Central memory CD8-positive, alpha-beta T cell (primary cell): ENCODE data around the gene GFRA1.

Experiments used
- ATAC-seq: fragments of 150-1000 bp; cut with Tn5 transposase; replicated peaks from 2 replicates; pipeline ENCODE4 v1.10.0; 2022; ENCODE audit warnings: mild to moderate bottlenecking, moderate FRiP score, moderate number of reproducible peaks; ENCODE audit not compliant: poor library complexity, severe bottlenecking; ENCODE audit errors: extremely low read depth
- DNase-seq, 2 donors: peaks; one replicate each; pipeline ENCODE4 v3.0.0; 2021; ENCODE audit warnings: low spot score in 2 of 2
- H3K27ac Mint-ChIP-seq: one replicate; pipeline ENCODE4 v1.8.0; 2022; ENCODE audit warnings: low read depth, mild to moderate bottlenecking, moderate library complexity, mixed read lengths
- H3K27me3 Mint-ChIP-seq: one replicate; pipeline ENCODE4 v1.8.0; 2022; ENCODE audit warnings: mixed read lengths
- H3K36me3 Mint-ChIP-seq: one replicate; pipeline ENCODE4 v1.8.0; 2022; ENCODE audit warnings: mild to moderate bottlenecking, moderate library complexity, mixed read lengths; ENCODE audit not compliant: insufficient read depth
- H3K4me1 Mint-ChIP-seq: one replicate; pipeline ENCODE4 v1.8.0; 2022; ENCODE audit warnings: mixed read lengths
- H3K4me3 Mint-ChIP-seq: one replicate; pipeline ENCODE4 v1.8.0; 2022; ENCODE audit warnings: mild to moderate bottlenecking, moderate library complexity, mixed read lengths
- H3K9me3 Mint-ChIP-seq: one replicate; pipeline ENCODE4 v1.8.0; 2022; ENCODE audit warnings: mixed read lengths

The GFRA1 gene

GRCh38 chr10:116197946-116198675 is 74.9 kb downstream of the GFRA1 start:
- ATAC-seq (no peak), DNase-seq (no peak)
- no peaks in the 10 kb centered on the region for H3K4me1 Mint-ChIP-seq
- no peak overlapping the region for H3K4me3 Mint-ChIP-seq
- peaks cover 8% of the 10 kb centered on the region for H3K27me3 Mint-ChIP-seq
- no peak overlapping the region for H3K27ac Mint-ChIP-seq
- peaks cover 2% of the 10 kb centered on the region for H3K36me3 Mint-ChIP-seq
- H3K9me3 Mint-ChIP-seq: peaks cover 15% of the 10 kb centered on the region

GRCh38 chr10:116195583-116195982 is 77.4 kb downstream of the GFRA1 start:
- Mint-ChIP-seq H3K4me1 (peaks cover 2% of the 10 kb centered on the region), H3K4me3 (no peak overlapping the region), H3K9me3 (peaks cover 8% of the 10 kb centered on the region), H3K27me3 (no peaks in the 10 kb centered on the region), H3K27ac (no peak overlapping the region), H3K36me3 (no peaks in the 10 kb centered on the region)
- no peak for ATAC-seq
- DNase-seq: no peak

GRCh38 chr10:116195039-116195438 is 78.0 kb downstream of the GFRA1 start:
- Mint-ChIP-seq H3K27me3 (no peaks in the 10 kb centered on the region), H3K4me1 (peaks cover 5% of the 10 kb centered on the region), H3K27ac (no peak overlapping the region), H3K36me3 (no peaks in the 10 kb centered on the region), H3K4me3 (no peak overlapping the region), H3K9me3 (peaks cover 11% of the 10 kb centered on the region)
- no peak for DNase-seq
- no peak for ATAC-seq

- H3K27ac Mint-ChIP-seq: no peak overlapping the region
- no peak overlapping the region for H3K4me3 Mint-ChIP-seq
- peaks cover 11% of the 10 kb centered on the region for H3K9me3 Mint-ChIP-seq
- DNase-seq (no peak), ATAC-seq (no peak)
- H3K36me3 Mint-ChIP-seq: no peaks in the 10 kb centered on the region
- H3K4me1 Mint-ChIP-seq: peaks cover 5% of the 10 kb centered on the region
- no peaks in the 10 kb centered on the region for H3K27me3 Mint-ChIP-seq
Measured at GRCh38 chr10:116194061-116194460, 78.9 kb downstream of the GFRA1 start.

- Mint-ChIP-seq H3K36me3 (no peaks in the 10 kb centered on the region), H3K27ac (no peak overlapping the region), H3K9me3 (peaks cover 5% of the 10 kb centered on the region), H3K4me1 (peaks cover 5% of the 10 kb centered on the region), H3K27me3 (no peaks in the 10 kb centered on the region), H3K4me3 (no peak overlapping the region)
- ATAC-seq (no peak), DNase-seq (no peak)
Measured at GRCh38 chr10:116190883-116191282, 82.1 kb downstream of the GFRA1 start.

- H3K27ac Mint-ChIP-seq: no peak overlapping the region
Measured at GRCh38 chr10:116186273-116186672, 86.7 kb downstream of the GFRA1 start.

DNA sequence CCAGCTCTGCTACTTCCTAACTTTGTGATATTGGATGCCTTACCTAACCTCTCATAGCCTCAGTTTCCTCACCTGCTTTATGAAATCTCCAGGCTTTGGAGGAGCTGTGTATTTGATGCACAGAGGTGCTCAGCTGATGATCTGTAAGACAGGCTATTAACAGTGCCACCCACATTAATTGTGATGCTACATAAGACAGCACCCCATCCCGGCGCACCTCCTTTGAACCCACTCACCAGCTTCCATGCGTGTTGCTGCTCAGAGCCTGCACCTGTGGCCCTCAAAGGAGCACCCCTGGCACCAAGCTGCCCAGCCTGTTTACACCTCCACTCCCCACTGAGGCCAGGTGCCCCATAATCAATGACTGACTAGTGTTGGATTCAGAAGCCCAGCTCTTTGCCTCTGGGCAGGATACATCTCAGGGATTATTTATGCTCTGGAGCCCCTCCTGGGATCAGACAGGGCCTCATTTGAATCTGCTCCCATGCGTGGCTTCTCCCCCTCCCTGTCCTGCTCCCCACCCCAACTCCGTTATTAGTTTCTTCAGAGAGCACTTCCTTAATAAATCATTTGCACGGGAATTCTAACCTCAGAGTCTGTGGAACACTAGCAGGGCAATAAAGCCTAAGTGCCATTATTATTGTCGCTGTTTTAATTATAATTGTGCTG is 87.7 kb downstream of the GFRA1 start:
- DNase-seq (no peak), ATAC-seq (no peak)
- H3K27ac Mint-ChIP-seq: no peak overlapping the region
- H3K4me1 Mint-ChIP-seq: peaks cover under 1% of the 10 kb centered on the region
- H3K36me3 Mint-ChIP-seq: no peaks in the 10 kb centered on the region
- H3K9me3 Mint-ChIP-seq: peaks cover under 1% of the 10 kb centered on the region
- no peaks in the 10 kb centered on the region for H3K27me3 Mint-ChIP-seq
- no peak overlapping the region for H3K4me3 Mint-ChIP-seq

More at GRCh38 chr10:116186273-116186672, 86.7 kb downstream of the GFRA1 start:
- DNase-seq (no peak), ATAC-seq (no peak)
- no peak overlapping the region for H3K4me3 Mint-ChIP-seq
- H3K4me1 Mint-ChIP-seq: peaks cover 5% of the 10 kb centered on the region
- peaks cover 5% of the 10 kb centered on the region for H3K9me3 Mint-ChIP-seq
- H3K27me3 Mint-ChIP-seq: no peaks in the 10 kb centered on the region
- no peaks in the 10 kb centered on the region for H3K36me3 Mint-ChIP-seq

- Mint-ChIP-seq H3K9me3 (no peaks in the 10 kb centered on the region), H3K27ac (no peak overlapping the region), H3K36me3 (no peaks in the 10 kb centered on the region), H3K4me3 (no peak overlapping the region), H3K27me3 (no peaks in the 10 kb centered on the region), H3K4me1 (no peaks in the 10 kb centered on the region)
- ATAC-seq (no peak), DNase-seq (no peak)
Measured at GRCh38 chr10:116184512-116184794, 88.6 kb downstream of the GFRA1 start.

- H3K27ac Mint-ChIP-seq: no peak overlapping the region
- no peak for ATAC-seq
- H3K9me3 Mint-ChIP-seq: no peaks in the 10 kb centered on the region
- no peak overlapping the region for H3K4me3 Mint-ChIP-seq
- no peaks in the 10 kb centered on the region for H3K36me3 Mint-ChIP-seq
- DNase-seq: no peak
- no peaks in the 10 kb centered on the region for H3K27me3 Mint-ChIP-seq
- H3K4me1 Mint-ChIP-seq: no peaks in the 10 kb centered on the region
Measured at GRCh38 chr10:116183733-116184511, 89.1 kb downstream of the GFRA1 start.

DNA sequence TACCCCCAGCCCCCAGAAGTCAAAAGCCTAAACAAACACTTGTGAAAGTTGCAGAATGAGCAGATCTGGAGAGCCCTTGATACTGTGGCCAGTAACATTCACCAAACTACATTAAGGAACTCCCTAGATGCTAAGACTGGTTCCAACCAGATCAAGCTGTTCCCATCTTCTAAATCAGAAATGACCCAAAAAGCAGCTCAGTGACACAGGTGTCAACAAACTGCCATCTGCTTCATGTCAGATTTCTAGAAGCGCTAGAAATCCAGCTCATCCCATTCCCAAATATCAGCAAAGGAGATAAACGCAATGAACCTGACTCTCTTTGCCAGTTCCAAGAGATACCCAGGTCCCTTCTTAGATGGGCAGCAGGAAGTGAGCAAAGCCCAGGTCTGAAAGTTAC is 90.6 kb downstream of the GFRA1 start:
- no peak for ATAC-seq
- no peaks in the 10 kb centered on the region for H3K4me1 Mint-ChIP-seq
- no peaks in the 10 kb centered on the region for H3K36me3 Mint-ChIP-seq
- H3K27me3 Mint-ChIP-seq: no peaks in the 10 kb centered on the region
- no peak overlapping the region for H3K27ac Mint-ChIP-seq
- no peak overlapping the region for H3K4me3 Mint-ChIP-seq
- H3K9me3 Mint-ChIP-seq: no peaks in the 10 kb centered on the region
- DNase-seq: no peak

- DNase-seq: no peak
- no peaks in the 10 kb centered on the region for H3K4me1 Mint-ChIP-seq
- H3K36me3 Mint-ChIP-seq: no peaks in the 10 kb centered on the region
- H3K4me3 Mint-ChIP-seq: no peak overlapping the region
- no peak overlapping the region for H3K27ac Mint-ChIP-seq
- ATAC-seq: no peak
- no peaks in the 10 kb centered on the region for H3K9me3 Mint-ChIP-seq
- no peaks in the 10 kb centered on the region for H3K27me3 Mint-ChIP-seq
Measured at GRCh38 chr10:116178086-116178605, 94.9 kb downstream of the GFRA1 start.

DNA sequence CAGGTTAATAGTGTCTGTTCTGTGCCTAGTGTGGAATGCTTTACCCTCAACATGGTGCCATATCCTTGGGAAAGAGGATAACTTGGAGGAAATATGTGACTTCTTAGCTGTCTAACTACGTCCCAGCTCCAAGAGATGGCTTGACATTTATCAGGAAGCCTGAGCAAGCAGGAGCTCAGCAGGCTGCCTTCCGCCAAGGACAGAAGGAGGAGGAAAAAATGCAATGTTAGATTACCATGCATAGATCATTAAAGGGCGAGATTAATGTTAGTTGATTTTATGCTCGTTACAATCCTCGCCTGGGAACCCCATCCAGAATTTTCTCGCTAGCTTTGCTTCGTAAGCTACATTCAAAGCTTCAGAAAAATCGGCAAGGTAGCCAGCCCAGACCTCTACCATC is 97.8 kb downstream of the GFRA1 start:
- peaks cover 10% of the 10 kb centered on the region for H3K9me3 Mint-ChIP-seq

GRCh38 chr10:116171505-116171904 is 101.5 kb downstream of the GFRA1 start:
- Mint-ChIP-seq H3K4me3 (no peak overlapping the region), H3K36me3 (no peaks in the 10 kb centered on the region), H3K9me3 (peaks cover 17% of the 10 kb centered on the region), H3K27me3 (no peaks in the 10 kb centered on the region), H3K27ac (no peak overlapping the region), H3K4me1 (no peaks in the 10 kb centered on the region)
- DNase-seq (no peak), ATAC-seq (no peak)

More for the DNA sequence above, 97.8 kb downstream of the GFRA1 start:
- Mint-ChIP-seq H3K27ac (no peak overlapping the region), H3K4me3 (no peak overlapping the region), H3K4me1 (no peaks in the 10 kb centered on the region), H3K27me3 (no peaks in the 10 kb centered on the region), H3K36me3 (no peaks in the 10 kb centered on the region)
- no peak for ATAC-seq
- DNase-seq: no peak
